Adrenal gland (tissue), 12 donors: Measurements from ENCODE around the gene EFCAB8. TPM values are rescaled to one million over a fixed set of nuclear protein-coding genes. Genes with fewer than 3 reads are reported as not detected.

ENCODE experiments used
- DNase-seq, 7 donors: peaks; one replicate each; pipeline ENCODE4 v3.0.0-alpha.2; 2019 to 2020
- H3K27ac ChIP-seq, 5 donors: fragments of 200-600 bp; sonication (generic) in 4 of 5; 1 replicate in 3 of 5; 2 replicates in 2 of 5; pipeline versions ENCODE4 v1.5.1 to v1.8.0; 2016 to 2020; ENCODE audit warnings: mild to moderate bottlenecking in 1 of 5
- H3K27me3 ChIP-seq: fragments of 200-600 bp; 2 replicates; pipeline ENCODE4 v1.8.0; 2021
- H3K36me3 ChIP-seq, 2 donors: fragments of 200-600 bp; replicated peaks in 1 of 2; 1 replicate in 1 of 2; 2 replicates in 1 of 2; pipeline versions ENCODE4 v1.5.1 to v1.8.0; 2018 to 2022
- H3K4me1 ChIP-seq, 2 donors: fragments of 200-600 bp; replicated peaks in 1 of 2; 1 replicate in 1 of 2; 2 replicates in 1 of 2; pipeline versions ENCODE4 v1.5.1 to v1.8.0; 2018 to 2021
- H3K4me3 ChIP-seq, 4 donors: fragments of 200-600 bp; sonication (generic) in 3 of 4; one replicate each; pipeline ENCODE4 v1.5.1; 2016 to 2018
- H3K9me3 ChIP-seq, 3 donors: fragments of 200-600 bp; sonication (generic) in 1 of 3; replicated peaks in 1 of 3; 1 replicate in 2 of 3; 2 replicates in 1 of 3; pipeline versions ENCODE4 v1.5.1 to v1.8.0; 2016 to 2021
- POLR2A ChIP-seq, 2 donors: fragments of 450-650 bp; IDR thresholded peaks; one replicate each; pipeline ENCODE4 v1.6.1; 2017; ENCODE audit warnings: antibody characterized with exemption in 2 of 2, mild to moderate bottlenecking in 2 of 2, moderate library complexity in 1 of 2
- WGBS, 4 donors: extraction: QIAGEN DNeasy Blood & Tissue Kit in 2 of 4; methylation state at CpG; one replicate each; pipeline versions ENCODE4 v1.1.5 to v1.1.7; 2013 to 2017; 5-methylcytosine and 5-hydroxymethylcytosine counted together
- intact Hi-C, 2 donors: fragments of 100-400 bp; cut with DNase I; formaldehyde crosslinking; loops; one replicate each; pipeline versions ENCODE4 v1.14.1 to v1.15.0; 2022 to 2023
- polyA plus RNA-seq, 3 donors: library from polyadenylated mRNA; stranded (reverse); fragments of 200-250 nt in 2 of 3; fragments of 350-450 nt in 1 of 3; fragmentation: Illumina TruSeq in 1 of 3; extraction: RNeasy Lipid Tissue Mini Kit (QIAGEN cat#74804) in 1 of 3; gene quantifications; one replicate each; pipeline ENCODE4 v1.2.3, GENCODE V29; 2013 to 2014
- total RNA-seq, 9 donors: library from RNA; depleted of rRNA in 4 of 9; stranded (reverse); fragments of >200 nt in 4 of 9; fragments of 120-200 nt in 1 of 9; fragmentation: NEBNext Ultra II Directional in 1 of 9; extraction: Animal tissue kit (Norgen Biotek cat#: 25700) in 1 of 9; gene quantifications; one replicate each; pipeline versions ENCODE4 v1.1.0 to v1.2.4, GENCODE V29; 2013 to 2023
- TF ChIP-seq, protein P1 (sequence below), 6 experiments: fragments of 450-650 bp in 4 of 6; fragments of 200-600 bp in 2 of 6; sonication (generic) in 1 of 6; IDR thresholded peaks; 1 replicate in 5 of 6; 2 replicates in 1 of 6; pipeline versions ENCODE4 v1.5.1 to v1.8.0; 2016 to 2021; ENCODE audit warnings: antibody characterized with exemption in 6 of 6, mild to moderate bottlenecking in 2 of 6, moderate library complexity in 1 of 6
- donor health status: healthy with polysubstance abuse.
- donor health status: Bipolar disorder and iron deficiency.
- donor health status: DM: yes; HTN: yes; CAD: no.
- donor health status: DM: no; HTN: no; CAD: no.
- donor health status: DM: no; HTN: no; CAD: no.
- donor health status: DM: yes; HTN: yes; CAD: no.

The EFCAB8 gene
- total and polyA plus RNA-seq, 12 donors: 0.03 to 0.40 (median 0.06) TPM; not detected in 8

DNA sequence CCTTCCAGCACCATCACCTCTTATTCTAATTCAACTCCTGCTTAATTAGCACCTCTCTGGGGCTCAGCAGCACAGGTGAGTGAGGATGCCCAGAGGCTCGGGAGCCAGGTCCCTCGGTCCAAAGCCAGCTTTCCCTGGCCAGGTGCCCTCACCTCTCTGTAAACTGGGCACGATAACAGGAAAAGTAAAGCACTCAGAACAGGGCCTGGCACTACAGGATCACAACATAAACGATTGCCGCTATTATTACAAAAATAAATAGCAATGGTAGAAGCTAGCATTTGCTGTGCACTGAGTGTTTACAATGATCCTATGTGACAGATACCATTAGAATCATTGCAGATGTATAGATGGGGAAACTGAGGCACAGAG lies 151.4 kb downstream of the EFCAB8 start:
- Histone ChIP-seq H3K27ac (no peak overlapping the region), H3K27me3 (peaks cover 7% of the 10 kb centered on the region), H3K9me3 (no peaks in the 10 kb centered on the region), H3K4me3 (no peak overlapping the region), H3K4me1 (no peaks in the 10 kb centered on the region), H3K36me3 (no peaks in the 10 kb centered on the region)
- WGBS, 4 donors: 63 to 84% (median 75%) methylated on average over 5 of the region's 5 CpGs
- TF ChIP-seq, protein P1, sequence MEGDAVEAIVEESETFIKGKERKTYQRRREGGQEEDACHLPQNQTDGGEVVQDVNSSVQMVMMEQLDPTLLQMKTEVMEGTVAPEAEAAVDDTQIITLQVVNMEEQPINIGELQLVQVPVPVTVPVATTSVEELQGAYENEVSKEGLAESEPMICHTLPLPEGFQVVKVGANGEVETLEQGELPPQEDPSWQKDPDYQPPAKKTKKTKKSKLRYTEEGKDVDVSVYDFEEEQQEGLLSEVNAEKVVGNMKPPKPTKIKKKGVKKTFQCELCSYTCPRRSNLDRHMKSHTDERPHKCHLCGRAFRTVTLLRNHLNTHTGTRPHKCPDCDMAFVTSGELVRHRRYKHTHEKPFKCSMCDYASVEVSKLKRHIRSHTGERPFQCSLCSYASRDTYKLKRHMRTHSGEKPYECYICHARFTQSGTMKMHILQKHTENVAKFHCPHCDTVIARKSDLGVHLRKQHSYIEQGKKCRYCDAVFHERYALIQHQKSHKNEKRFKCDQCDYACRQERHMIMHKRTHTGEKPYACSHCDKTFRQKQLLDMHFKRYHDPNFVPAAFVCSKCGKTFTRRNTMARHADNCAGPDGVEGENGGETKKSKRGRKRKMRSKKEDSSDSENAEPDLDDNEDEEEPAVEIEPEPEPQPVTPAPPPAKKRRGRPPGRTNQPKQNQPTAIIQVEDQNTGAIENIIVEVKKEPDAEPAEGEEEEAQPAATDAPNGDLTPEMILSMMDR (IDR thresholded peaks at IDR 0.05): no peak
- TF ChIP-seq POLR2A (IDR thresholded peaks at IDR 0.05): no peak
- DNase-seq: no peak
- intact Hi-C loops: no loop called here

DNA sequence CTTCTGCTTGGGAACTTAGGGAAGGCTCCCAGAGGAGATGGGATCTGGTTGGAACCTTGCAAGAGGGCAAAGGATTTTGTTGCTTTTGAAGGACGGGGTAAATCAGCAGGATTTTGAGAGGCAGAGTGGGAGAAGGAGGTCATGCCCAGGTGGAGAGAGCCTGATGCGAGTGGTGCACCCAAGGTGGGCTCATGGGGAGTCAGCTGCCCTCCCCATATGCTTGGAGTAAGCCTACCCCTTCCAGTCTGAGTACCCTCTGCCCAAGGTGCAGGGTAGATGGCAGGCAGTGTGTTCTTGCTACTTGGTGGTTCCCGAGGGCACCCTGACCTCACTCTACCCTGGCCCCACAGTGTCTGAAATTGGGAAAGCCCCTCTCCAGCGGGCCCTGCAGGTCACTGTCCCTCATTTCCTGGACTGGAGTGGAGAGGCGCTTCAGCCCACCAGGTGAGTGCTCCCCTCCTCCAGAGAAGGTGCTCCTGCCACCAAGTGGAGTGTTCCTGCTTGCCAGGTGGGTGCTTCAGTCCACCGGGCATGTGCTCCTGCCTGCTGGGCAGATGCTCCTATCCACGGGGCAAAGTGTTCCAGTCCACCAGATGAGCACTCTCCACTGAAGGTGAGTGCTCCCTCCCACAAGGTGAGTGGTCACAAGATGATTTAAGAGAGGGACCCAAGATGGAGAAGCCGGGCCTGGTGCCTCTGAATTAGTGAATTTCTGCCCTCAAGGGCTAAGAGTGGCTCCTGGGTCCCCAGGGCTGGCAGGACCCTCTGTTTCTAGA lies 152.1 kb downstream of the EFCAB8 start:
- Histone ChIP-seq H3K36me3 (no peaks in the 10 kb centered on the region), H3K4me3 (no peak overlapping the region), H3K9me3 (no peaks in the 10 kb centered on the region), H3K27me3 (peaks cover 7% of the 10 kb centered on the region), H3K27ac (no peak overlapping the region), H3K4me1 (no peaks in the 10 kb centered on the region)
- 79 to 91% (median 82%) methylated on average over 5 to 8 of the region's 8 CpGs for WGBS, 4 donors
- intact Hi-C loops: no loop called here
- TF ChIP-seq, protein P1 (IDR thresholded peaks at IDR 0.05): no peak
- TF ChIP-seq POLR2A (IDR thresholded peaks at IDR 0.05): no peak
- DNase-seq: no peak

Other genes starting within 250 kb of the EFCAB8 start
- gene C20orf203, start 185.0 kb upstream of the EFCAB8 start, total RNA-seq: under 1 TPM in 2 of 9 donors, not detected in 7; 0.09 to 0.17 TPM
- gene C20orf203, start 185.0 kb upstream of the EFCAB8 start, polyA plus RNA-seq: under 1 TPM in 2 of 3 donors, not detected in 1; 0.07 to 0.16 TPM
- 10 to 100 TPM; 16.4 to 45.2 (median 38.9) TPM for gene COMMD7, start 115.5 kb upstream of the EFCAB8 start, total RNA-seq
- 10 to 100 TPM; 41.7 to 58.6 (median 47.6) TPM for gene COMMD7, start 115.5 kb upstream of the EFCAB8 start, polyA plus RNA-seq
- 1 to 10 TPM in 4 of 9 donors, under 1 TPM in 4, not detected in 1; 0.12 to 1.8 (median 0.94) TPM for gene DNMT3B, start 96.5 kb upstream of the EFCAB8 start, total RNA-seq
- gene DNMT3B, start 96.5 kb upstream of the EFCAB8 start, polyA plus RNA-seq: 1 to 10 TPM in 1 of 3 donors, under 1 TPM in 2; 0.44 to 2.0 (median 0.81) TPM
- 10 to 100 TPM; 47.5 to 92.0 (median 61.1) TPM for gene MAPRE1, start 39.0 kb upstream of the EFCAB8 start, total RNA-seq
- gene MAPRE1, start 39.0 kb upstream of the EFCAB8 start, polyA plus RNA-seq: 10 to 100 TPM; 22.3 to 97.3 (median 22.4) TPM
- not detected for gene SUN5, start 145.5 kb downstream of the EFCAB8 start, total RNA-seq
- gene SUN5, start 145.5 kb downstream of the EFCAB8 start, polyA plus RNA-seq: not detected
- under 1 TPM in 1 of 9 donors, not detected in 8; 0.15 TPM for gene BPIFB2, start 148.8 kb downstream of the EFCAB8 start, total RNA-seq
- not detected for gene BPIFB2, start 148.8 kb downstream of the EFCAB8 start, polyA plus RNA-seq
- gene BPIFB6, start 172.7 kb downstream of the EFCAB8 start, total RNA-seq: not detected
- gene BPIFB6, start 172.7 kb downstream of the EFCAB8 start, polyA plus RNA-seq: not detected
- gene BPIFB3, start 195.0 kb downstream of the EFCAB8 start, total RNA-seq: not detected
- not detected for gene BPIFB3, start 195.0 kb downstream of the EFCAB8 start, polyA plus RNA-seq
- not detected for gene BPIFB4, start 220.7 kb downstream of the EFCAB8 start, total RNA-seq
- under 1 TPM in 1 of 3 donors, not detected in 2; 0.07 TPM for gene BPIFB4, start 220.7 kb downstream of the EFCAB8 start, polyA plus RNA-seq